Measurements from ENCODE around the gene AKAP3. TPM values are rescaled to one million over a fixed set of nuclear protein-coding genes. Genes with fewer than 3 reads are reported as not detected.

The AKAP3 gene
- polyA plus RNA-seq, 2 of the 4 experiments (the other 2 are of a cell fraction) = 0.37 to 0.59 TPM

- no peak for TF ChIP-seq ZFP36 (IDR thresholded peaks at IDR 0.05; ENCODE audit: borderline replicate concordance, partially characterized antibody)
- no peak for TF ChIP-seq SREBF2 (IDR thresholded peaks at IDR 0.05)
- TF ChIP-seq CBX2 (IDR thresholded peaks at IDR 0.05; ENCODE audit: borderline replicate concordance, low read depth) = no peak
- no peak for TF ChIP-seq RFX5 (IDR thresholded peaks at IDR 0.05)
- no peak for TF ChIP-seq TP53 (CRISPR knock-in tag; IDR thresholded peaks at IDR 0.05)
- no peak for TF ChIP-seq HOXB5 (CRISPR knock-in tag; IDR thresholded peaks at IDR 0.05)
- no peak for TF ChIP-seq CBX8 (IDR thresholded peaks at IDR 0.05)
- no peak for TF ChIP-seq RNF2 (IDR thresholded peaks at IDR 0.05; ENCODE audit: borderline replicate concordance, low read depth)
- no peak for TF ChIP-seq MYC (IDR thresholded peaks at IDR 0.05; ENCODE audit: borderline replicate concordance, low read length)
- TF ChIP-seq ZSCAN20 (CRISPR knock-in tag; IDR thresholded peaks at IDR 0.05) = no peak
- no peak for TF ChIP-seq RCOR1 (IDR thresholded peaks at IDR 0.05; ENCODE audit: low read depth, low read length)
- no peak for TF ChIP-seq CHD4 (IDR thresholded peaks at IDR 0.05; ENCODE audit: borderline replicate concordance)
- TF ChIP-seq GATA3 (IDR thresholded peaks at IDR 0.05; ENCODE audit: borderline replicate concordance) = no peak
- TF ChIP-seq SMC3 (IDR thresholded peaks at IDR 0.05) = no peak
- TF ChIP-seq FOXS1 (CRISPR knock-in tag; IDR thresholded peaks at IDR 0.05) = no peak
- TF ChIP-seq USF2 (IDR thresholded peaks at IDR 0.05) = no peak
- TF ChIP-seq EHMT2 (IDR thresholded peaks at IDR 0.05; ENCODE audit: low read depth) = no peak
- no peak for TF ChIP-seq ZC3H11A (IDR thresholded peaks at IDR 0.05)
- no peak for TF ChIP-seq BHLHE40 (IDR thresholded peaks at IDR 0.05; ENCODE audit: low read depth, low read length)
- TF ChIP-seq PBX3 (IDR thresholded peaks at IDR 0.05) = no peak
- no peak overlapping the region for H3K4me2 ChIP-seq
- H3K27ac ChIP-seq = no peak overlapping the region
- no peaks in the 10 kb centered on the region for H3K9me3 ChIP-seq
- 75% methylated on average over 2 of the region's 2 CpGs for WGBS (ENCODE audit: missing lambda C conversion rate)
- DNase-seq (ENCODE audit: low read depth in 1 of 2, low spot score in 1 of 2) = no peak
- ATAC-seq = no peak
- no peaks in the 10 kb centered on the region for H3K4me1 ChIP-seq
- CTCF ChIA-PET = no interaction called here
- POLR2A ChIA-PET = no interaction called here
- no peak for FAIRE-seq
- no peak overlapping the region for H3K4me3 ChIP-seq
These were observed 82.4 kb downstream of the AKAP3 start for GRCh38 chr12:4566474-4566873.

Other genes starting within 250 kb of the AKAP3 start
- not detected in 2 replicates for gene FGF6, start 203.2 kb downstream of the AKAP3 start, polyA plus RNA-seq (2011; rRNA removed)
- not detected in 3 replicates for gene FGF6, start 203.2 kb downstream of the AKAP3 start, polyA plus RNA-seq (2017; fragmentation: RNase III; extraction: RNeasy Plus Mini Kit Qiagen cat#74134 plus additional on column Dnase treatment)
- gene RAD51AP1, start 110.2 kb downstream of the AKAP3 start, polyA plus RNA-seq (2011; rRNA removed) = 28.8 and 56.7 TPM in 2 replicates
- 26.5 to 32.1 TPM (median 30.6 TPM) in 3 replicates for gene RAD51AP1, start 110.2 kb downstream of the AKAP3 start, polyA plus RNA-seq (2017; fragmentation: RNase III; extraction: RNeasy Plus Mini Kit Qiagen cat#74134 plus additional on column Dnase treatment)
- gene DYRK4, start 86.8 kb downstream of the AKAP3 start, polyA plus RNA-seq (2011; rRNA removed) = 84.5 and 90.6 TPM in 2 replicates
- gene DYRK4, start 86.8 kb downstream of the AKAP3 start, polyA plus RNA-seq (2017; fragmentation: RNase III; extraction: RNeasy Plus Mini Kit Qiagen cat#74134 plus additional on column Dnase treatment) = 36.5 to 42.7 TPM (median 40.3 TPM) in 3 replicates
- gene NDUFA9, start 63 bp upstream of the AKAP3 start, polyA plus RNA-seq (2011; rRNA removed) = 81.4 and 125 TPM in 2 replicates
- gene NDUFA9, start 63 bp upstream of the AKAP3 start, polyA plus RNA-seq (2017; fragmentation: RNase III; extraction: RNeasy Plus Mini Kit Qiagen cat#74134 plus additional on column Dnase treatment) = 113 to 124 TPM (median 121 TPM) in 3 replicates
- gene GALNT8, start 71.3 kb upstream of the AKAP3 start, polyA plus RNA-seq (2011; rRNA removed) = not detected in 2 replicates
- gene GALNT8, start 71.3 kb upstream of the AKAP3 start, polyA plus RNA-seq (2017; fragmentation: RNase III; extraction: RNeasy Plus Mini Kit Qiagen cat#74134 plus additional on column Dnase treatment) = not detected in 3 replicates